ENCODE data around the gene MBD6. TPM values are rescaled to one million over a fixed set of nuclear protein-coding genes. Genes with fewer than 3 reads are reported as not detected.

MBD6 gene
- polyA plus RNA-seq, 3 donors, result 2.4 to 47.7 (median 2.6) TPM

DNA sequence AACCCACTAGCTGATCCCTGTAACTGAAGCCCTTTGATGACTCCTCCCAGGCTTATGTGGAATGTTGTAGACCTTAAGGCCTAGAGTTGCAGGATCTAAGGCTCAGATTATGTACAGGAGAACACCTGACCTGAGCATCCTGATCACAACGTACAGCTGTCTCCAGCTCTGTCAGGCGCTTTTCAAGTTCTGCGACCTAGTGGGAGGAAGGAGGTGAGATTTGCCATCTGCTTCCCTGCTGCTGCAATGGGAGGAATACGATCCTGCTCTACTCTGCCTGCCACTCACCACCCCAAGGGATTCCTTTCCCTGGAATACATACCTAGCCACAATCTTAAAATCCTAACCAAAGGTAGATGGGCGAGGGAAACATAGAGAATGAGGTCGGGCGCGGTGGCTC lies 10.5 kb downstream of the MBD6 start:
- Histone ChIP-seq H3K27me3 (ENCODE audit: control insufficient read depth in 2 of 2, insufficient read depth in 2 of 2, low read length in 2 of 2) (no peaks in the 10 kb centered on the region), H3K36me3 (replicated peaks in 1 of 2; ENCODE audit: control insufficient read depth in 1 of 2, insufficient read depth in 2 of 2, low read length in 2 of 2) (peaks cover 76 to 93% of the 10 kb centered on the region in 2 donors), H3K4me2 (replicated peaks; ENCODE audit: extremely low read depth, low read length, poor library complexity, severe bottlenecking) (no peak overlapping the region), H3K79me2 (ENCODE audit: insufficient read depth, low read length) (no peaks in the 10 kb centered on the region), H2AFZ (ENCODE audit: insufficient read depth, low read depth, low read length, poor library complexity, severe bottlenecking) (no peak overlapping the region), H3K27ac (ENCODE audit: low read depth in 1 of 2, low read length in 2 of 2) (no peak overlapping the region), H3K4me1 (ENCODE audit: control insufficient read depth in 1 of 2, insufficient read depth in 2 of 2, low read length in 2 of 2) (no peaks in the 10 kb centered on the region), H3K9me3 (replicated peaks in 1 of 2; ENCODE audit: control insufficient read depth in 1 of 2, insufficient read depth in 1 of 2, low read length in 2 of 2) (no peaks in the 10 kb centered on the region), H4K20me1 (ENCODE audit: insufficient read depth, low read length) (peaks cover 34% of the 10 kb centered on the region), H3K4me3 (replicated peaks in 1 of 3; ENCODE audit: low read depth in 2 of 3, low read length in 3 of 3) (no peak overlapping the region), H3K9ac (ENCODE audit: insufficient read depth, low read length, poor library complexity, severe bottlenecking) (no peak overlapping the region)
- no peaks in the 10 kb centered on the region for H3K4me1 Mint-ChIP-seq
- DNase-seq, result no peak
- no peaks in the 10 kb centered on the region for H3K27me3 Mint-ChIP-seq (ENCODE audit: low read depth in 3 of 3)
- H3K36me3 Mint-ChIP-seq, result peaks cover 76 to 92% of the 10 kb centered on the region in 2 donors
- H3K4me3 Mint-ChIP-seq, result no peak overlapping the region
- intact Hi-C loops (cut with micrococcal nuclease), result no loop called here
- WGBS (ENCODE audit: insufficient coverage), result no CpG with 5 or more reads among the region's 8 CpGs
- H3K9me3 Mint-ChIP-seq, result no peaks in the 10 kb centered on the region
- peak overlapping the region in 2 of 7 donors; percentile 13 to 37 for H3K27ac Mint-ChIP-seq
- TF ChIP-seq, protein P1, sequence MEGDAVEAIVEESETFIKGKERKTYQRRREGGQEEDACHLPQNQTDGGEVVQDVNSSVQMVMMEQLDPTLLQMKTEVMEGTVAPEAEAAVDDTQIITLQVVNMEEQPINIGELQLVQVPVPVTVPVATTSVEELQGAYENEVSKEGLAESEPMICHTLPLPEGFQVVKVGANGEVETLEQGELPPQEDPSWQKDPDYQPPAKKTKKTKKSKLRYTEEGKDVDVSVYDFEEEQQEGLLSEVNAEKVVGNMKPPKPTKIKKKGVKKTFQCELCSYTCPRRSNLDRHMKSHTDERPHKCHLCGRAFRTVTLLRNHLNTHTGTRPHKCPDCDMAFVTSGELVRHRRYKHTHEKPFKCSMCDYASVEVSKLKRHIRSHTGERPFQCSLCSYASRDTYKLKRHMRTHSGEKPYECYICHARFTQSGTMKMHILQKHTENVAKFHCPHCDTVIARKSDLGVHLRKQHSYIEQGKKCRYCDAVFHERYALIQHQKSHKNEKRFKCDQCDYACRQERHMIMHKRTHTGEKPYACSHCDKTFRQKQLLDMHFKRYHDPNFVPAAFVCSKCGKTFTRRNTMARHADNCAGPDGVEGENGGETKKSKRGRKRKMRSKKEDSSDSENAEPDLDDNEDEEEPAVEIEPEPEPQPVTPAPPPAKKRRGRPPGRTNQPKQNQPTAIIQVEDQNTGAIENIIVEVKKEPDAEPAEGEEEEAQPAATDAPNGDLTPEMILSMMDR (IDR thresholded peaks at IDR 0.05), result no peak

DNA sequence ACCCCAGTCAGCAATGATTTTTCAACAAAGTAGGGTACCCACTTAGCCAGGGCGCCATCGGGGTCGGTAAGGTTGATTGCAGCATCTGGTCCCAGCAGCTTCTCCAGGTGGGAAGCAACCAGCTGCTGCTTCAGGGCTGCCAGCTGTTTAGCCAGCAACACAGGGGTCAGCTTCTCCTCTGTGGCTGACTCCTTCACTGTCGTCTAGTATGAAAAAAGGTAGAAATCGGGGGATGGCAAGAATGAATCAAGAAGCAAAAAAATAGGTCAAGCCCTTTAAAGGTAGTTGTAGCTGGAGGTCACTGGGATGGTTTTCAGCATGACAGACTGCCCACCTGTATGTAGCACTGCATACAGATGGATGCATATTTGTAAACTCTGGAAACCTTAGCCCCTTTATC lies 11.6 kb downstream of the MBD6 start:
- Histone ChIP-seq H3K9ac (ENCODE audit: insufficient read depth, low read length, poor library complexity, severe bottlenecking) (no peak overlapping the region), H3K4me1 (ENCODE audit: control insufficient read depth in 1 of 2, insufficient read depth in 2 of 2, low read length in 2 of 2) (no peaks in the 10 kb centered on the region), H3K4me3 (replicated peaks in 1 of 3; ENCODE audit: low read depth in 2 of 3, low read length in 3 of 3) (no peak overlapping the region), H2AFZ (ENCODE audit: insufficient read depth, low read depth, low read length, poor library complexity, severe bottlenecking) (no peak overlapping the region), H3K27me3 (ENCODE audit: control insufficient read depth in 2 of 2, insufficient read depth in 2 of 2, low read length in 2 of 2) (no peaks in the 10 kb centered on the region), H4K20me1 (ENCODE audit: insufficient read depth, low read length) (peaks cover 27% of the 10 kb centered on the region), H3K27ac (ENCODE audit: low read depth in 1 of 2, low read length in 2 of 2) (peak overlapping the region in 1 of 2 donors; percentile 31), H3K4me2 (replicated peaks; ENCODE audit: extremely low read depth, low read length, poor library complexity, severe bottlenecking) (no peak overlapping the region), H3K79me2 (ENCODE audit: insufficient read depth, low read length) (no peaks in the 10 kb centered on the region), H3K36me3 (replicated peaks in 1 of 2; ENCODE audit: control insufficient read depth in 1 of 2, insufficient read depth in 2 of 2, low read length in 2 of 2) (peaks cover 74 to 93% of the 10 kb centered on the region in 2 donors), H3K9me3 (replicated peaks in 1 of 2; ENCODE audit: control insufficient read depth in 1 of 2, insufficient read depth in 1 of 2, low read length in 2 of 2) (no peaks in the 10 kb centered on the region)
- peak overlapping the region in 2 of 7 donors; percentile 18 to 46 for H3K27ac Mint-ChIP-seq
- H3K4me1 Mint-ChIP-seq, result no peaks in the 10 kb centered on the region
- 93% methylated on average over 3 of the region's 5 CpGs for WGBS (ENCODE audit: insufficient coverage)
- TF ChIP-seq, protein P1 (IDR thresholded peaks at IDR 0.05), result no peak
- intact Hi-C loops (cut with micrococcal nuclease), result no loop called here
- H3K27me3 Mint-ChIP-seq (ENCODE audit: low read depth in 3 of 3), result no peaks in the 10 kb centered on the region
- DNase-seq, result no peak
- H3K9me3 Mint-ChIP-seq, result no peaks in the 10 kb centered on the region
- H3K4me3 Mint-ChIP-seq, result no peak overlapping the region
- peaks cover 78 to 92% of the 10 kb centered on the region in 2 donors for H3K36me3 Mint-ChIP-seq

Data from CD14-positive monocyte (primary cell).